HEK293 (cell line): ENCODE results near the gene MAGI1.

Experiments
- PBX3 ChIP-seq: sonication (generic); formaldehyde crosslinking; IDR thresholded peaks from 2 replicates; pipeline ENCODE4 v1.8.1; 2022; ENCODE audit warnings: mild to moderate bottlenecking, moderate library complexity, missing genetic modification reagents
- ZNF133 ChIP-seq: fragments of 450-650 bp; formaldehyde crosslinking; IDR thresholded peaks from 2 replicates; pipeline ENCODE4 v1.5.1; 2016; ENCODE audit warnings: missing biosample characterization, missing genetic modification characterization
- ZNF24 ChIP-seq: fragments of 450-650 bp; formaldehyde crosslinking; IDR thresholded peaks from 2 replicates; pipeline ENCODE4 v1.5.1; 2016; ENCODE audit warnings: missing biosample characterization, missing genetic modification characterization
- ZNF398 ChIP-seq: fragments of 450-650 bp; formaldehyde crosslinking; IDR thresholded peaks from 2 replicates; pipeline ENCODE4 v1.5.1; 2017; ENCODE audit warnings: missing biosample characterization, missing genetic modification characterization
- ZNF416 ChIP-seq: fragments of 450-650 bp; formaldehyde crosslinking; IDR thresholded peaks from 2 replicates; pipeline ENCODE4 v1.5.1; 2016; ENCODE audit warnings: missing biosample characterization, missing genetic modification characterization
- ZNF624 ChIP-seq: fragments of 450-650 bp; formaldehyde crosslinking; IDR thresholded peaks from 2 replicates; pipeline ENCODE4 v1.5.1; 2017; ENCODE audit warnings: missing biosample characterization, missing genetic modification characterization
- ZNF76 ChIP-seq: fragments of 450-650 bp; formaldehyde crosslinking; IDR thresholded peaks from 2 replicates; pipeline ENCODE4; 2016; ENCODE audit warnings: low read depth, missing biosample characterization, missing genetic modification characterization, borderline replicate concordance
- TF ChIP-seq, protein P1 (sequence below): fragments of 450-650 bp; formaldehyde crosslinking; IDR thresholded peaks from 2 replicates; pipeline ENCODE4 v1.5.1; 2016; ENCODE audit warnings: missing biosample characterization, missing genetic modification characterization
- TF ChIP-seq, protein P2 (sequence below): fragments of 450-650 bp; formaldehyde crosslinking; IDR thresholded peaks from 2 replicates; pipeline ENCODE4 v1.5.1; 2017; ENCODE audit warnings: missing biosample characterization, mild to moderate bottlenecking, missing genetic modification characterization, moderate library complexity

DNA sequence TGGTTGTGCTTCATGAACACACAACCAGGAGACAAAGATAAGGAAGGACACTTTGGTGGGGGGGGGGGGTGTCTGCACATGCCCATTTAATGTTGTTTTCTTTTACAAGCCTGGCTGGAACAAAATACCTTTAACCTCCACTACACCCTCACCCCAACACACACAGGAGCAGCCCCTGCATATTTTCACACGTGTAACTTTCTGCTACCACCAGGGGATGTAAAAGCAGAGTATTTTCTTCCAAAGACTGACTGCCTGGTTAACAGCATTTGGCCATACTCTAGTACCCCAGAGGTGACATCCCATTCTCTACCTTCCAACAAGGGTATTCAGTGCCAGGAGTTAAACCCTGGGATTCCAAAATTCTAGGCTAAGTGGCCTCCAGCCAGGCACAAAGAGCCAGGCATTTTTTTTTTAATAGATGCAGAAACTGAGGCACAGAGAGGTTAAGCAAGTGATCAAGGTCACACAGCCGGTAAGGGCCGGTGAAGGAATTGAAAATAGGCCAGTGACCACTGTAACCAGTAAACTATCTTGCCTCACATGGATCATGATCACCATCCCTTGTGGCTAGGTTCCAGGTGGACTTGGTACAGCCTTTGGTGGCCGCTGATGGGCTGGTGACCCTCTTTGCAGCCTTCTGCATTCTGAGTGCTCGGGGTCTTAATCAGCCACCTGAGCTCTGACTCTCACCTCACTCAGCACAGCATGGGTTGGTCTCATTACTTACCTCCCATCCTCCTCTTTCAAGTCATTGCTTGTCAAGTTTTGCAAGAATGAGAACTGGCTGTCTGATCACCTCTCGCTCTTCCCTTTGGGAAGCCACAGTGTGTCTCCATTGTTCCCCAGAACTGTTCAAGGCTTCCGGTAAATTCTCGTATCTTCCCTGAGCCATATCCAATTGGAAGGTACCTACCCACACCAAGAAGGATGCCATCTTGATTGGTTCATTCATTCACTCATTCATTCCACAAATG lies 20.4 kb downstream of the MAGI1 start:
- TF ChIP-seq, protein P1, sequence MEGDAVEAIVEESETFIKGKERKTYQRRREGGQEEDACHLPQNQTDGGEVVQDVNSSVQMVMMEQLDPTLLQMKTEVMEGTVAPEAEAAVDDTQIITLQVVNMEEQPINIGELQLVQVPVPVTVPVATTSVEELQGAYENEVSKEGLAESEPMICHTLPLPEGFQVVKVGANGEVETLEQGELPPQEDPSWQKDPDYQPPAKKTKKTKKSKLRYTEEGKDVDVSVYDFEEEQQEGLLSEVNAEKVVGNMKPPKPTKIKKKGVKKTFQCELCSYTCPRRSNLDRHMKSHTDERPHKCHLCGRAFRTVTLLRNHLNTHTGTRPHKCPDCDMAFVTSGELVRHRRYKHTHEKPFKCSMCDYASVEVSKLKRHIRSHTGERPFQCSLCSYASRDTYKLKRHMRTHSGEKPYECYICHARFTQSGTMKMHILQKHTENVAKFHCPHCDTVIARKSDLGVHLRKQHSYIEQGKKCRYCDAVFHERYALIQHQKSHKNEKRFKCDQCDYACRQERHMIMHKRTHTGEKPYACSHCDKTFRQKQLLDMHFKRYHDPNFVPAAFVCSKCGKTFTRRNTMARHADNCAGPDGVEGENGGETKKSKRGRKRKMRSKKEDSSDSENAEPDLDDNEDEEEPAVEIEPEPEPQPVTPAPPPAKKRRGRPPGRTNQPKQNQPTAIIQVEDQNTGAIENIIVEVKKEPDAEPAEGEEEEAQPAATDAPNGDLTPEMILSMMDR, result no peak
- TF ChIP-seq ZNF398 (tag by site-specific recombination) (no peak), ZNF24 (tag by site-specific recombination) (no peak), ZNF416 (tag by site-specific recombination) (no peak), ZNF133 (tag by site-specific recombination) (no peak), ZNF76 (tag by site-specific recombination) (no peak), ZNF624 (tag by site-specific recombination) (no peak), PBX3 (CRISPR knock-in tag) (no peak)
- TF ChIP-seq, protein P2, sequence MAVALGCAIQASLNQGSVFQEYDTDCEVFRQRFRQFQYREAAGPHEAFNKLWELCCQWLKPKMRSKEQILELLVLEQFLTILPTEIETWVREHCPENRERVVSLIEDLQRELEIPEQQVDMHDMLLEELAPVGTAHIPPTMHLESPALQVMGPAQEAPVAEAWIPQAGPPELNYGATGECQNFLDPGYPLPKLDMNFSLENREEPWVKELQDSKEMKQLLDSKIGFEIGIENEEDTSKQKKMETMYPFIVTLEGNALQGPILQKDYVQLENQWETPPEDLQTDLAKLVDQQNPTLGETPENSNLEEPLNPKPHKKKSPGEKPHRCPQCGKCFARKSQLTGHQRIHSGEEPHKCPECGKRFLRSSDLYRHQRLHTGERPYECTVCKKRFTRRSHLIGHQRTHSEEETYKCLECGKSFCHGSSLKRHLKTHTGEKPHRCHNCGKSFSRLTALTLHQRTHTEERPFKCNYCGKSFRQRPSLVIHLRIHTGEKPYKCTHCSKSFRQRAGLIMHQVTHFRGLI, result no peak
